ENCODE data around the gene MYMX. TPM values are rescaled to one million over a fixed set of nuclear protein-coding genes. Genes with fewer than 3 reads are reported as not detected.
"Not testable (repeated sequence)": the region's sequence is repeated elsewhere in the genome, so short reads cannot be mapped to it uniquely, and the experiment has no call there.

MYMX gene
- total and polyA plus RNA-seq, 2 donors from 2014 or later, result 1.1 to 2.2 TPM

- peaks cover 0 to 24% (median 21%) of the 10 kb centered on the region in 3 donors for H3K4me1 ChIP-seq (ENCODE audit: control insufficient read depth in 2 of 3, insufficient read depth in 2 of 3, low read depth in 1 of 3, low read length in 3 of 3)
- FAIRE-seq, result no peak
- H3K36me3 ChIP-seq (ENCODE audit: control insufficient read depth in 2 of 3, insufficient read depth in 3 of 3, low read length in 3 of 3), result peaks cover 0 to 5% (median 0%) of the 10 kb centered on the region in 3 donors
These were observed 12.8 kb downstream of the MYMX start for GRCh38 chr6:44229376-44230033.

GRCh38 chr6:44230034-44230675 lies 13.4 kb downstream of the MYMX start:
- no peak overlapping the region for H3K4me3 ChIP-seq (ENCODE audit: low read length in 3 of 3)
- DNase-seq, result no peak
- FAIRE-seq, result no peak
- H3K4me1 ChIP-seq (ENCODE audit: control insufficient read depth in 2 of 3, insufficient read depth in 2 of 3, low read depth in 1 of 3, low read length in 3 of 3), result peaks cover 0 to 31% (median 27%) of the 10 kb centered on the region in 3 donors
- no peaks in the 10 kb centered on the region for H3K9me3 ChIP-seq (ENCODE audit: control insufficient read depth in 2 of 3, insufficient read depth in 1 of 3, low read length in 3 of 3)
- H3K9ac ChIP-seq (ENCODE audit: low read length in 3 of 3), result no peak overlapping the region
- no peak for TF ChIP-seq CTCF (IDR thresholded peaks at IDR 0.05; ENCODE audit: borderline replicate concordance, extremely low read depth, insufficient read depth)
- no peak overlapping the region for H3K27ac ChIP-seq (ENCODE audit: low read depth in 2 of 2, low read length in 2 of 2)
- peaks cover 0 to 5% (median 0%) of the 10 kb centered on the region in 3 donors for H3K36me3 ChIP-seq (ENCODE audit: control insufficient read depth in 2 of 3, insufficient read depth in 3 of 3, low read length in 3 of 3)
- intact Hi-C loops (cut with DNase I), result no loop called here
- H3K27me3 ChIP-seq (ENCODE audit: control insufficient read depth, insufficient read depth, low read length), result no peaks in the 10 kb centered on the region

More at GRCh38 chr6:44229376-44230033, 12.8 kb downstream of the MYMX start:
- TF ChIP-seq CTCF (IDR thresholded peaks at IDR 0.05; ENCODE audit: borderline replicate concordance, extremely low read depth, insufficient read depth), result no peak
- no peaks in the 10 kb centered on the region for H3K27me3 ChIP-seq (ENCODE audit: control insufficient read depth, insufficient read depth, low read length)
- H3K9ac ChIP-seq (ENCODE audit: low read length in 3 of 3), result no peak overlapping the region
- intact Hi-C loops (cut with DNase I), result no loop called here
- no peaks in the 10 kb centered on the region for H3K9me3 ChIP-seq (ENCODE audit: control insufficient read depth in 2 of 3, insufficient read depth in 1 of 3, low read length in 3 of 3)
- H3K4me3 ChIP-seq (ENCODE audit: low read length in 3 of 3), result no peak overlapping the region
- H3K27ac ChIP-seq (ENCODE audit: low read depth in 2 of 2, low read length in 2 of 2), result no peak overlapping the region
- no peak for DNase-seq

GRCh38 chr6:44231426-44231825 lies 14.7 kb downstream of the MYMX start:
- intact Hi-C loops (cut with DNase I); H3K4me3 ChIP-seq (ENCODE audit: low read length in 3 of 3); DNase-seq; H3K9me3 ChIP-seq (ENCODE audit: control insufficient read depth in 2 of 3, insufficient read depth in 1 of 3, low read length in 3 of 3); H3K27me3 ChIP-seq (ENCODE audit: control insufficient read depth, insufficient read depth, low read length); H3K36me3 ChIP-seq (ENCODE audit: control insufficient read depth in 2 of 3, insufficient read depth in 3 of 3, low read length in 3 of 3); H3K9ac ChIP-seq (ENCODE audit: low read length in 3 of 3); H3K27ac ChIP-seq (ENCODE audit: low read depth in 2 of 2, low read length in 2 of 2); FAIRE-seq: not testable (repeated sequence)
- peaks cover 0 to 28% (median 24%) of the 10 kb centered on the region in 3 donors for H3K4me1 ChIP-seq (ENCODE audit: control insufficient read depth in 2 of 3, insufficient read depth in 2 of 3, low read depth in 1 of 3, low read length in 3 of 3)

Data from kidney (tissue), 14 donors.